Thymus (tissue), 11 donors: ENCODE measurements around the gene CACNA2D1. TPM values are rescaled to one million over a fixed set of nuclear protein-coding genes. Genes with fewer than 3 reads are reported as not detected.
"Not testable (repeated sequence)": the region's sequence is repeated elsewhere in the genome, so short reads cannot be mapped to it uniquely, and the experiment has no call there.

Experiments used
- DNase-seq, 9 donors: peaks; one replicate each; pipeline ENCODE4 v3.0.0-alpha.2; 2013; ENCODE audit warnings: low spot score in 9 of 9, low read depth in 6 of 9, missing footprints in 1 of 9
- H3K27ac ChIP-seq, 2 donors: one replicate each; pipeline ENCODE4 v1.5.1; 2013; ENCODE audit warnings: control low read depth in 1 of 2, low read depth in 1 of 2, low read length in 1 of 2, mild to moderate bottlenecking in 1 of 2, moderate library complexity in 1 of 2
- H3K27me3 ChIP-seq, 2 donors: one replicate each; pipeline ENCODE4 v1.5.1; 2013; ENCODE audit warnings: low read length in 1 of 2; ENCODE audit not compliant: control insufficient read depth in 2 of 2, insufficient read depth in 1 of 2
- H3K36me3 ChIP-seq, 2 donors: one replicate each; pipeline ENCODE4 v1.5.1; 2013; ENCODE audit warnings: low read length in 1 of 2, mild to moderate bottlenecking in 1 of 2, moderate library complexity in 1 of 2; ENCODE audit not compliant: control insufficient read depth in 2 of 2, insufficient read depth in 2 of 2
- H3K4me1 ChIP-seq, 2 donors: one replicate each; pipeline ENCODE4 v1.5.1; 2013; ENCODE audit warnings: low read length in 2 of 2; ENCODE audit not compliant: control insufficient read depth in 2 of 2, insufficient read depth in 2 of 2
- H3K4me3 ChIP-seq, 2 donors: one replicate each; pipeline ENCODE4 v1.5.1; 2013; ENCODE audit warnings: low read length in 2 of 2, control low read depth in 1 of 2, mild to moderate bottlenecking in 1 of 2
- H3K9me3 ChIP-seq, 2 donors: one replicate each; pipeline ENCODE4 v1.5.1; 2013; ENCODE audit warnings: low read length in 1 of 2, mild to moderate bottlenecking in 1 of 2; ENCODE audit not compliant: control insufficient read depth in 2 of 2, insufficient read depth in 1 of 2
- WGBS: extraction: QIAGEN DNeasy Blood & Tissue Kit; methylation state at CpG from one replicate; pipeline ENCODE4 v1.1.7; 2013; 5-methylcytosine and 5-hydroxymethylcytosine counted together
- polyA plus RNA-seq: library from polyadenylated mRNA; stranded (reverse); fragments of 200-250 nt; gene quantifications from one replicate; pipeline ENCODE4 v1.2.3, GENCODE V29; 2013
- total RNA-seq: library from RNA; stranded (reverse); fragments of 120-200 nt; gene quantifications from one replicate; pipeline ENCODE4 v1.2.4, GENCODE V29; 2013
- donor health status: healthy.

Gene CACNA2D1
- total and polyA plus RNA-seq, 2 donors: 5.7 to 8.4 TPM

- H3K27me3 ChIP-seq: no peaks in the 10 kb centered on the region
- H3K27ac ChIP-seq: no peak overlapping the region
- no peaks in the 10 kb centered on the region for H3K9me3 ChIP-seq
- no peak overlapping the region for H3K4me3 ChIP-seq
- DNase-seq: no peak
- no peaks in the 10 kb centered on the region for H3K4me1 ChIP-seq
- no peaks in the 10 kb centered on the region for H3K36me3 ChIP-seq
Measured at GRCh38 chr7:82390936-82391335, 52.6 kb downstream of the CACNA2D1 start.

DNA sequence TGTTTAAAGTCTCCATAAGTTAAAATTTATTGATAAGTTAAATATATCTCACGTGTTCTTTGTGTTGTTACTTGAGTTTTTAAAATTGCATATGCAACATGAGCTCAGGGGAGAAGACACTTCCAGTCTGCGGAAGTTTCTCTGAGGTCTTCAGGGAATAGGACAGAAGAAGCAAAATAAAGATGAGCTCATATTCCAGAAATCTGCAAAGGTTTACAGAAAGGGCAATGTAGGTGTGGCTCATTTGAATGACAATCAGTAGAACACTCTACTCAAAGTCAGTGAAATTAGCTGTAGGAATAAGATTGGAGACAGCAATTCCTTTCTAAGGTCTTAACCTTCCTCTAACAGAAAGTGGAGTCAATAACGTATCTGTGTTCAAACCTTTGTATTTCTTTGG, 53.7 kb downstream of the CACNA2D1 start:
- WGBS: 97% methylated on average over 3 of the region's 3 CpGs
- Histone ChIP-seq H3K36me3 (no peaks in the 10 kb centered on the region), H3K27ac (no peak overlapping the region), H3K9me3 (no peaks in the 10 kb centered on the region), H3K4me3 (no peak overlapping the region), H3K4me1 (no peaks in the 10 kb centered on the region), H3K27me3 (no peaks in the 10 kb centered on the region)
- DNase-seq: no peak

DNA sequence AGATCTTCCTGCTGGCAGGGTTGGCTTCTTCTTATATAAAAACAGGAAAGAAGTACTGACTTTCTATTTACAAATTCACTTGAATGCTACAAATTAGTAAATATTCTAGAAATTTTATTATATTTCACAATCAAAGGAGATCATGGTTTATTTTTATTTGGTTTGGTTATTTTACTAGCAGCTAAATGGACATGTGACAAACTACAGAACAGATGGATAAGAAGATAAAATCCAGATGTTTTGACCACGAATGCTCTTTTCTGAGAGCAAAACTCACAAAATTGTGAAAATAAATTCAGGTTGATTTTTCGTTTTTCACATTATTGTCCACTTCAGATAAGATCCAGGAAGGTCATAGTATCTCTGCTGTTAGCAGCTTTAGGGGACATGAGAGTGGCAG, 55.4 kb downstream of the CACNA2D1 start:
- 57% methylated on average over 2 of the region's 2 CpGs for WGBS
- H3K9me3 ChIP-seq: no peaks in the 10 kb centered on the region
- no peaks in the 10 kb centered on the region for H3K27me3 ChIP-seq
- no peak overlapping the region for H3K27ac ChIP-seq
- no peaks in the 10 kb centered on the region for H3K36me3 ChIP-seq
- H3K4me1 ChIP-seq: no peaks in the 10 kb centered on the region
- H3K4me3 ChIP-seq: no peak overlapping the region
- no peak for DNase-seq

- H3K4me1 ChIP-seq, H3K27me3 ChIP-seq, H3K4me3 ChIP-seq, H3K27ac ChIP-seq, DNase-seq, H3K36me3 ChIP-seq, H3K9me3 ChIP-seq: not testable (repeated sequence)
- 96% methylated on average over 6 of the region's 6 CpGs for WGBS
Measured at GRCh38 chr7:82386571-82386970, 57.0 kb downstream of the CACNA2D1 start.

- Histone ChIP-seq H3K27me3 (no peaks in the 10 kb centered on the region), H3K9me3 (no peaks in the 10 kb centered on the region), H3K4me3 (no peak overlapping the region), H3K36me3 (no peaks in the 10 kb centered on the region), H3K27ac (no peak overlapping the region), H3K4me1 (no peaks in the 10 kb centered on the region)
- no peak for DNase-seq
- 91% methylated on average over 2 of the region's 2 CpGs for WGBS
Measured at GRCh38 chr7:82384779-82385178, 58.8 kb downstream of the CACNA2D1 start.

DNA sequence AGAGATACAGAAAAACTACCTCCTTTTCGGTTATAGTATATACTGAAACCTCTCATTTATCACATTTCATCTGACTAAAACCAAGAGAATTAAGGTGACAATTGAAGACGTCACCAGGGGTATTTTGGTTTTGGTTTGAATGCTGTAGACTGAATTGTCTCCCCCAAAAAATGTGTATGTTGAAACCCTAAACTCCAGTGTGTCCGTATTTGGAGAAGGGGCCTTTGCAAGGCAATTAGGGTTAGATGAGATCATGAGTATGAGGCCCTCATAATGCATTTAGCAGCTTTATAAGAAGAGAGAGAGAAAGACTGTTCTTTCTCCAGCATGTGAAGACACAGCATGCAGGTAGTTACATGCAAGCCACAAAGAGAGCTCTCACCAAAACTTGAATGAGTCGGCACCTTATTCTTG, 59.5 kb downstream of the CACNA2D1 start:
- WGBS: 92% methylated on average over 4 of the region's 4 CpGs
- Histone ChIP-seq H3K9me3 (no peaks in the 10 kb centered on the region), H3K4me1 (no peaks in the 10 kb centered on the region), H3K4me3 (no peak overlapping the region), H3K27ac (no peak overlapping the region), H3K27me3 (no peaks in the 10 kb centered on the region), H3K36me3 (no peaks in the 10 kb centered on the region)
- DNase-seq: peak in 1 of 9 donors; percentile 3

- no peak overlapping the region for H3K27ac ChIP-seq
- peak in 1 of 9 donors; percentile 13 for DNase-seq
- 73% methylated on average over 2 of the region's 2 CpGs for WGBS
- no peaks in the 10 kb centered on the region for H3K36me3 ChIP-seq
- no peaks in the 10 kb centered on the region for H3K9me3 ChIP-seq
- H3K4me3 ChIP-seq: no peak overlapping the region
- no peaks in the 10 kb centered on the region for H3K4me1 ChIP-seq
- H3K27me3 ChIP-seq: no peaks in the 10 kb centered on the region
Measured at GRCh38 chr7:82382276-82382675, 61.3 kb downstream of the CACNA2D1 start.

DNA sequence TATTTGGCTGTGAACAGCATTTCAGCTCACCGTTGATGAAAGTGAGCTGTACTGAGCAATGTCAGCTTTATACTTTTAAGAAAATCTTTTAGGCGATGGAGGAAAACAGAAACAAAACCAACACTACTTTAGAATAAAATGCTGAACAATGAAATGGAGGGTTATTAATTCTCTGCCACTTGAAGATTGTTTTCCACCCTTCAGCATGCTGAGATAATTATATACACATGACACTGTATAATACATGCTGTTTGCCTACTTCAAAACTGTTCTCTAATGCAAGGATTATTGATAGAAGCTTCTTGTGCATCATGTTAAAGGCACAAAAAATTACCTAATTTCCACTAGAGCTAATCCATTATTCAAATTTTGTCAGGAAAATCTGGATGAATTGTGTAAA, 66.8 kb downstream of the CACNA2D1 start:
- 90% methylated on average over 2 of the region's 2 CpGs for WGBS
- DNase-seq: no peak
- Histone ChIP-seq H3K4me1 (no peaks in the 10 kb centered on the region), H3K27me3 (no peaks in the 10 kb centered on the region), H3K27ac (no peak overlapping the region), H3K4me3 (no peak overlapping the region), H3K36me3 (no peaks in the 10 kb centered on the region), H3K9me3 (no peaks in the 10 kb centered on the region)

DNA sequence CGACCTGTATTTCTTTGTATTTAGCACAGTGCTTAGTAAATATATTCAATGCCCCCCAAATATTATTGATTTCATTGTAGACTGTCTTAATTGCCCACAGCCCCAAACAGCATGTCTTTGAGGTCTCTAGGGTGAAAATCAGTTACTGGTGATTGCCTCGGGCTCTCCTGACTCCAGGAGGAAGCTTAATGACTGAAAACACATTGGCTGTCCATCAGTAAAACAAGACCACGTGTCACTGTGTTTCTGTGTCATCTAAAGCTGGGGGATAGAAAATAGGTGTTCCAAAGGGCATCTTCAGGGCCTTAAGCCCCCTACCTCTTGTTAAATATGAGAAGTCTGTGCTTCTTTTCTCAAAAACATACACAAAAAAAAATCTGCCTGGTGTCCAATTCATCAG, 67.9 kb downstream of the CACNA2D1 start:
- no peak overlapping the region for H3K4me3 ChIP-seq
- H3K4me1 ChIP-seq: no peaks in the 10 kb centered on the region
- DNase-seq: no peak
- H3K27me3 ChIP-seq: no peaks in the 10 kb centered on the region
- H3K9me3 ChIP-seq: no peaks in the 10 kb centered on the region
- WGBS: 65% methylated on average over 3 of the region's 3 CpGs
- no peak overlapping the region for H3K27ac ChIP-seq
- no peaks in the 10 kb centered on the region for H3K36me3 ChIP-seq

GRCh38 chr7:82375129-82375528, 68.4 kb downstream of the CACNA2D1 start:
- no peak overlapping the region for H3K4me3 ChIP-seq
- H3K36me3 ChIP-seq: no peaks in the 10 kb centered on the region
- H3K27me3 ChIP-seq: no peaks in the 10 kb centered on the region
- H3K4me1 ChIP-seq: no peaks in the 10 kb centered on the region
- 100% methylated on average over 1 of the region's 1 CpG for WGBS
- no peaks in the 10 kb centered on the region for H3K9me3 ChIP-seq
- no peak for DNase-seq
- H3K27ac ChIP-seq: no peak overlapping the region
